Measurements from ENCODE around the gene PIP5K1B. TPM values are rescaled to one million over a fixed set of nuclear protein-coding genes. Genes with fewer than 3 reads are reported as not detected.

PIP5K1B gene
- polyA plus RNA-seq, 4 donors, result 6.2 to 8.5 (median 7.9) TPM

GRCh38 chr9:68731857-68732256 is 26.8 kb downstream of the PIP5K1B start:
- no peak for DNase-seq (ENCODE audit: low read depth in 4 of 4, low spot score in 3 of 4)

- DNase-seq (ENCODE audit: low read depth in 4 of 4, low spot score in 3 of 4), result no peak
Observed at GRCh38 chr9:68732405-68733020, 27.5 kb downstream of the PIP5K1B start.

- DNase-seq (ENCODE audit: low read depth in 4 of 4, low spot score in 3 of 4), result no peak
Observed at GRCh38 chr9:68733021-68733405, 28.0 kb downstream of the PIP5K1B start.

- DNase-seq (ENCODE audit: low read depth in 4 of 4, low spot score in 3 of 4), result no peak
Observed at GRCh38 chr9:68738358-68738757, 33.3 kb downstream of the PIP5K1B start.

GRCh38 chr9:68739621-68740174 is 34.7 kb downstream of the PIP5K1B start:
- no peak for DNase-seq (ENCODE audit: low read depth in 4 of 4, low spot score in 3 of 4)

- no peak for DNase-seq (ENCODE audit: low read depth in 4 of 4, low spot score in 3 of 4)
Observed at GRCh38 chr9:68740561-68740960, 35.5 kb downstream of the PIP5K1B start.

- DNase-seq (ENCODE audit: low read depth in 4 of 4, low spot score in 3 of 4), result no peak
Observed at GRCh38 chr9:68741234-68741633, 36.2 kb downstream of the PIP5K1B start.

- DNase-seq (ENCODE audit: low read depth in 4 of 4, low spot score in 3 of 4), result no peak
Observed at GRCh38 chr9:68741704-68742332, 36.8 kb downstream of the PIP5K1B start.

- DNase-seq (ENCODE audit: low read depth in 4 of 4, low spot score in 3 of 4), result no peak
Observed at GRCh38 chr9:68742333-68742730, 37.3 kb downstream of the PIP5K1B start.

- no peak for DNase-seq (ENCODE audit: low read depth in 4 of 4, low spot score in 3 of 4)
Observed at GRCh38 chr9:68744426-68744825, 39.4 kb downstream of the PIP5K1B start.

GRCh38 chr9:68746525-68746924 is 41.5 kb downstream of the PIP5K1B start:
- no peak for DNase-seq (ENCODE audit: low read depth in 4 of 4, low spot score in 3 of 4)

- DNase-seq (ENCODE audit: low read depth in 4 of 4, low spot score in 3 of 4), result peak in 1 of 4 donors; percentile 14
Observed at GRCh38 chr9:68747043-68747533, 42.0 kb downstream of the PIP5K1B start.

GRCh38 chr9:68749135-68749534 is 44.1 kb downstream of the PIP5K1B start:
- DNase-seq (ENCODE audit: low read depth in 4 of 4, low spot score in 3 of 4), result no peak

GRCh38 chr9:68749579-68750159 is 44.6 kb downstream of the PIP5K1B start:
- no peak for DNase-seq (ENCODE audit: low read depth in 4 of 4, low spot score in 3 of 4)

GRCh38 chr9:68750255-68750654 is 45.2 kb downstream of the PIP5K1B start:
- DNase-seq (ENCODE audit: low read depth in 4 of 4, low spot score in 3 of 4), result no peak

- no peak for DNase-seq (ENCODE audit: low read depth in 4 of 4, low spot score in 3 of 4)
Observed at GRCh38 chr9:68750786-68751185, 45.7 kb downstream of the PIP5K1B start.

GRCh38 chr9:68751556-68751955 is 46.5 kb downstream of the PIP5K1B start:
- no peak for DNase-seq (ENCODE audit: low read depth in 4 of 4, low spot score in 3 of 4)

GRCh38 chr9:68755051-68755450 is 50.0 kb downstream of the PIP5K1B start:
- no peak for DNase-seq (ENCODE audit: low read depth in 4 of 4, low spot score in 3 of 4)

GRCh38 chr9:68755752-68756151 is 50.7 kb downstream of the PIP5K1B start:
- DNase-seq (ENCODE audit: low read depth in 4 of 4, low spot score in 3 of 4), result no peak

- DNase-seq (ENCODE audit: low read depth in 4 of 4, low spot score in 3 of 4), result no peak
Observed at GRCh38 chr9:68759981-68760673, 55.1 kb downstream of the PIP5K1B start.

GRCh38 chr9:68760674-68761333 is 55.8 kb downstream of the PIP5K1B start:
- no peak for DNase-seq (ENCODE audit: low read depth in 4 of 4, low spot score in 3 of 4)
